ENCODE data around the gene PARS2.

- TF ChIP-seq ARNT (IDR thresholded peaks at IDR 0.05) = no peak
- no peak for TF ChIP-seq SP1 (IDR thresholded peaks at IDR 0.05)
- no peak for TF ChIP-seq FOXM1 (IDR thresholded peaks at IDR 0.05; ENCODE audit: borderline replicate concordance)
- no peak for TF ChIP-seq ELF4 (IDR thresholded peaks at IDR 0.05)
- no peak for TF ChIP-seq FOXK2 (IDR thresholded peaks at IDR 0.05)
- no peak for TF ChIP-seq L3MBTL2 (conservative IDR thresholded peaks at IDR 0.05)
- no peak for TF ChIP-seq BHLHE40 (IDR thresholded peaks at IDR 0.05; ENCODE audit: borderline replicate concordance)
- no peak for TF ChIP-seq FOXA1 (IDR thresholded peaks at IDR 0.05)
- TF ChIP-seq SUZ12 (IDR thresholded peaks at IDR 0.05) = no peak
- TF ChIP-seq TARDBP (IDR thresholded peaks at IDR 0.05) = no peak
These were observed 41.7 kb upstream of the PARS2 start for GRCh38 chr1:54805981-54806381.

Measured in HEK293T (cell line).